Mesendoderm (in vitro differentiated cells): ENCODE data around the gene PROP1. TPM values are rescaled to one million over a fixed set of nuclear protein-coding genes. Genes with fewer than 3 reads are reported as not detected.
"Not testable (repeated sequence)": the region's sequence is repeated elsewhere in the genome, so short reads cannot be mapped to it uniquely, and the experiment has no call there.

Experiments used
- DNase-seq: peaks from one replicate; pipeline ENCODE4 v3.0.0; 2013
- H2AK5ac ChIP-seq: 2 replicates; pipeline ENCODE4 v1.6.1; 2013; ENCODE audit warnings: low read length, inconsistent platforms
- H2BK120ac ChIP-seq: 2 replicates; pipeline ENCODE4 v1.6.1; 2013; ENCODE audit warnings: low read depth, mild to moderate bottlenecking, low read length, moderate library complexity, mixed read lengths
- H2BK15ac ChIP-seq: replicated peaks from 2 replicates; pipeline ENCODE4 v1.6.1; 2013; ENCODE audit warnings: low read depth, mild to moderate bottlenecking, moderate library complexity
- H2BK5ac ChIP-seq: 2 replicates; pipeline ENCODE4 v1.6.1; 2013; ENCODE audit warnings: low read length, inconsistent platforms
- H3K18ac ChIP-seq: 2 replicates; pipeline ENCODE4 v1.6.1; 2013; ENCODE audit warnings: mild to moderate bottlenecking, low read length, mixed read lengths
- H3K23ac ChIP-seq: one replicate; pipeline ENCODE4 v1.6.1; 2013; ENCODE audit warnings: low read length
- H3K27ac ChIP-seq: 2 replicates; pipeline ENCODE4 v1.5.1; 2013; ENCODE audit warnings: low read depth, mild to moderate bottlenecking, inconsistent platforms, low read length, moderate library complexity
- H3K27me3 ChIP-seq: 2 replicates; pipeline ENCODE4 v1.6.1; 2013; ENCODE audit warnings: low read length, control low read depth, mild to moderate bottlenecking, inconsistent platforms; ENCODE audit not compliant: insufficient read depth, poor library complexity
- H3K36me3 ChIP-seq: 2 replicates; pipeline ENCODE4 v1.6.1; 2013; ENCODE audit warnings: low read length, inconsistent platforms; ENCODE audit not compliant: control insufficient read depth, insufficient read depth
- H3K4ac ChIP-seq: one replicate; pipeline ENCODE4 v1.6.1; 2013; ENCODE audit warnings: low read depth, mild to moderate bottlenecking, low read length, moderate library complexity
- H3K4me1 ChIP-seq: 2 replicates; pipeline ENCODE4 v1.6.1; 2013; ENCODE audit warnings: low read depth, low read length, inconsistent platforms; ENCODE audit not compliant: control insufficient read depth
- H3K4me2 ChIP-seq: 2 replicates; pipeline ENCODE4 v1.6.1; 2013; ENCODE audit warnings: low read length
- H3K4me3 ChIP-seq: 2 replicates; pipeline ENCODE4 v1.5.1; 2013; ENCODE audit warnings: mild to moderate bottlenecking, low read length
- H3K56ac ChIP-seq: one replicate; pipeline ENCODE4 v1.6.1; 2013; ENCODE audit warnings: low read length
- H3K79me1 ChIP-seq: 2 replicates; pipeline ENCODE4 v1.6.1; 2013; ENCODE audit warnings: low read length, inconsistent platforms
- H3K79me2 ChIP-seq: 2 replicates; pipeline ENCODE4 v1.6.1; 2013; ENCODE audit warnings: mild to moderate bottlenecking, low read length; ENCODE audit not compliant: control insufficient read depth, insufficient read depth
- H3K9ac ChIP-seq: 2 replicates; pipeline ENCODE4 v1.6.1; 2013; ENCODE audit warnings: low read length, inconsistent platforms
- H4K5ac ChIP-seq: one replicate; pipeline ENCODE4 v1.6.1; 2013; ENCODE audit warnings: low read length
- H4K8ac ChIP-seq: one replicate; pipeline ENCODE4 v1.6.1; 2013; ENCODE audit warnings: low read depth, mild to moderate bottlenecking, control low read depth, low read length, moderate library complexity
- WGBS: extraction: QIAGEN DNeasy Blood & Tissue Kit; methylation state at CpG from one replicate; pipeline ENCODE4 v1.1.7; 2013; ENCODE audit warnings: low lambda C conversion rate, missing lambda C conversion rate; ENCODE audit not compliant: insufficient coverage; ENCODE audit errors: extremely low coverage; 5-methylcytosine and 5-hydroxymethylcytosine counted together
- polyA plus RNA-seq, 2 experiments: library from polyadenylated mRNA; stranded (reverse); fragments of 200-250 nt; gene quantifications; one replicate each; pipeline ENCODE4 v1.2.3, GENCODE V29; 2013

Gene PROP1
- polyA plus RNA-seq (2013, experiment 1 of 2), result 0.04 TPM
- polyA plus RNA-seq (2013, experiment 2 of 2), result not detected

DNA sequence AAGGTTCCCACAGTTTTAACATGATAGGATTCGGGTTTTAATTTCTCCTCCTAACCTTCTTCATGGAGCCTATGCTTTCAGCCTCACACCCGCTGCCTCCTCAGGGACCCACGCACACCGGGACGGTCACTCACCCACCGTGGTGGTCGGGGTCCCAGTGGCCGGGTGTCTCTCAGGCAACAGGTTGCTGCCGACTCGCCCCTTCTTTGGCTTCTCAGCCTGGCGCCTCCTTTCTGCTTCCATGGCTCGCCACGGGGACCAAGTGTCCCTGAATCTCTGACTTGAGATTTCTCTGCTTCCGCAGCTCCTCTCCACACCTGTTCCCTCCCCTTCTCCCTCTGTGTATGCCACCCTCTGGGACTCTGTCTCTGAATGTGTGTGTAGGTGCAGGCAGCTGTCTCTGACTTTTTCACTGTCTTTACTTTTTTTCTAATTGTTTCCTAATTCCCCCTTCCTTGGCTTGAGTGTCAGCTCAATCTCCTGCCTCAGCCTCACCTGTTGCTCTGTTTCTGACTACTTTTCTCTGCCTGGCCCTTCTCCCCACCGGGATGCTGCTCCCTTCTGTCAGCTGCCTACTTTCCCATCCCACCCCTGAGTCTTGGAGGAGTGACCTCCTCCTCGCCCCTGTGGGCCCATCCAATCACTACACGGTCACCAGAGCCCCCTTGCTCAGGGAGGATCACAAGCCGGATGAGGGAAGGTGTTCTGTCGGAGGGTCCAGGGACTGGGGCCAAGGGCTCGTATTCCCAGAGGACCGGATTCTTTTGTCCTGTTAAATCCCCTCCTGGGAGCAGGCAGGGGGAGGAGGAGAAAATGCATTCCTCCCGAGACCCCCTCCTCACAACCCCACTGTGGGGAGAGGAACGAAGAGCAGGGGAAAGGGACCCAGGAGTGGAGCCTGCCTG is at the start of gene PROP1:
Gene PROP1, minus strand, starts transcription at position 552 of the 905 bp plus-strand sequence. Its CDS starts 309 bp downstream, at position 243.
- no peak within 1 kb of the TSS for H3K27ac ChIP-seq

DNA sequence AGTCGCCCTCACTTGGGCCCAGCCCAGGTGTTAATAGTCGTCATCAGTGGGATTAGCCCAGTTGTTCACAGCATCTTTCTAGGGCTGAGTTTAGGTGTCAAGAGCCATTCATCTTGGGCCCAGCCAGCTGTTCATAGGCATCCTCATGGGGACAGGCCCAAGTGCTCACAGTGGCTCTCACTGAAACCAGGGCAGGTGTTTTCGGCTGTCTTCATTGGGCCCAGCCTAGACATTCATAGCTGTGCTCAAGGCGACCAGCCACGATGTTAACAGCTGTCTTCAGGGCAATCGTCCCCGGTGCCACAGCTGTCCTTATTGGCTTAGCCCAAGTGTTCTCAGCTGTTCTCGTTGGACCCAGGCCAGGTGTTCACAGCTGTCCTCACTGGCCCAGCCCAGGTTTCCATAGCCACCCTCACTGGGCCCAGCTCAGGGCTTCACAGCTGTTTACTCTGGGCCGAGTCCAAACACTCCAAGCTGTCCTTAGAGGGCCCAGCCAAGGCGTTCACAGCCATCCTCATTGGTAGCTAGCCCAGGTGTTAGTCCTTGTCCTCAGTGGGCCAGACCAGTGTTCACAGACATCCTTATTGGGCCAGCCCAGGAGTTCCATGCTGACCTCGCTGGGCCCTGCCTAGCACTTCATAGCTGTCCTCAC is 23.5 kb upstream of the PROP1 start:
- not testable (repeated sequence) for H3K9ac ChIP-seq, H2BK15ac ChIP-seq, H2BK120ac ChIP-seq, H3K4ac ChIP-seq, H3K36me3 ChIP-seq, H4K8ac ChIP-seq, H3K27me3 ChIP-seq, H3K4me3 ChIP-seq, H3K27ac ChIP-seq, H3K56ac ChIP-seq, DNase-seq, H3K18ac ChIP-seq, H2AK5ac ChIP-seq, H3K4me1 ChIP-seq, H3K79me2 ChIP-seq, H3K23ac ChIP-seq, H4K5ac ChIP-seq, H2BK5ac ChIP-seq, H3K79me1 ChIP-seq, H3K4me2 ChIP-seq
- WGBS, result no CpG with 5 or more reads among the region's 11 CpGs

More for the DNA sequence above, at the start of gene PROP1:
- no peaks in the 10 kb centered on the region for H3K79me1 ChIP-seq
- no peak within 1 kb of the TSS for H4K8ac ChIP-seq
- no peak within 1 kb of the TSS for H3K4me2 ChIP-seq
- no peak within 1 kb of the TSS for H3K56ac ChIP-seq
- no peak within 1 kb of the TSS for H3K18ac ChIP-seq
- H3K23ac ChIP-seq, result no peak within 1 kb of the TSS
- no peak within 1 kb of the TSS for H3K4ac ChIP-seq
- H3K27me3 ChIP-seq, result no peaks in the 10 kb centered on the region
- H3K36me3 ChIP-seq, result no peaks in the 10 kb centered on the region
- no peaks in the 10 kb centered on the region for H3K79me2 ChIP-seq
- H3K4me1 ChIP-seq, result no peaks in the 10 kb centered on the region
- DNase-seq, result no peak
- no peak within 1 kb of the TSS for H2BK5ac ChIP-seq
- no peak within 1 kb of the TSS for H2AK5ac ChIP-seq
- WGBS, result no CpG with 5 or more reads among the region's 23 CpGs
- H4K5ac ChIP-seq, result no peak within 1 kb of the TSS
- H3K4me3 ChIP-seq, result no peak within 1 kb of the TSS
- H2BK120ac ChIP-seq, result no peak within 1 kb of the TSS
- no peak within 1 kb of the TSS for H3K9ac ChIP-seq
- H2BK15ac ChIP-seq, result no peak within 1 kb of the TSS

DNA sequence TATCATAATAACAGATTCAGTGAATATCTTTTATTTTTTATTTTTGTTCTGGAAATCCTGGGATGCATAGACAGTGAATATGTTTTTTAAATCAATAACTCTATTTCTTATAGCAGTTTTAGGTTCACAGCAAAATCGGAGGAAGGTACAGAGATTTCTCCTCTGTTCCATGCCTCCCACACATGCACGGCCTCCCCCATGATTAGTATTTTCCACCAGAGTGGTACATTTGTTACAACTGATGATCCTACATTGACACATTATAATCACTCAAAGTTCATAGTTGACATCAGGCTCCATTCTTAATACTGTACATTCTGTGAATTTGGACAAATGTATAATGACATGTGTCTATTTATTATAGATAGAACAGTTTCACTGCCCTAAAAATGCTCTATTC is 16.7 kb upstream of the PROP1 start:
- not testable (repeated sequence) for H3K36me3 ChIP-seq, H2BK120ac ChIP-seq, H4K8ac ChIP-seq, H3K27ac ChIP-seq, H3K4me1 ChIP-seq, H3K9ac ChIP-seq, DNase-seq, H2AK5ac ChIP-seq, H3K56ac ChIP-seq, H2BK5ac ChIP-seq, H3K79me1 ChIP-seq, H3K27me3 ChIP-seq, H4K5ac ChIP-seq, H3K4ac ChIP-seq, H3K23ac ChIP-seq, H3K18ac ChIP-seq, H3K4me2 ChIP-seq, H2BK15ac ChIP-seq, H3K79me2 ChIP-seq, H3K4me3 ChIP-seq
- WGBS, result no CpG with 5 or more reads among the region's 2 CpGs

DNA sequence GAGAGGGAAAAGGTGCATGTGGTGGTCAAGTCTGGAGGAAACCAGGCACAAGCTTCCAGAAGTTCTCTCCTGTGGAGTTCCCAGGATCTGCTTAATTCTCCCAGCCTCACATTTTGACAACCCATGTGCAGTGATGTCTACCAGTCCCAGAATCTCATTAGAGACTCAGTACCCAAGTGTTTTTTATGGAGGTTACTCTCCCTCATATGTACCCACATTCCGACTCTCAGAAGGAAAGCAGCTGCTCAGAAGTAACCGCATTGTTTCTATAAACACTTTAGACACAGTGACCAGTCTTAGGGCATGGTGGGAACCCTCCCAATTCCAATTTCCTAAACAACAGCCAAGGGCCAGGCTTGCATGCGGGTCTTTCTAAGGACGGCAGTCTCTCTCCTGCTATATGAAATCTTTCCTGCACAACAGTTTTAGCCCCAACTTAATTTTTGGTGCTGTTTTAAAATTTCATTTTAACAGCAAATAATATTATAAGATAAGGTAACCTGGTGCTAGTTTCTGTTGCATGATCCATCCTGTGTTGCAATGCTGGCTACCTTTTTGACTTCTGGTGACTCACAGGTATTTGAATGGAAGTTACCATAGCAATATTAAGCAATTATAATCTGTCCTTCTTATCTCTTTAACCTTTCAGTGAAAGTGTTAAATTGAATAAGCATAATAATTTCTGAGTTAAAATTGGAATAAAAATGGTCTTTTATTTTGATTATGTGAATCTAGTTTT is 15.9 kb upstream of the PROP1 start:
- H2BK5ac ChIP-seq, H3K4me3 ChIP-seq, H3K79me1 ChIP-seq, H3K27ac ChIP-seq, H3K9ac ChIP-seq, H3K36me3 ChIP-seq, H3K4ac ChIP-seq, H4K5ac ChIP-seq, H4K8ac ChIP-seq, H3K4me2 ChIP-seq, H3K56ac ChIP-seq, DNase-seq, H3K27me3 ChIP-seq, H3K23ac ChIP-seq, H2BK15ac ChIP-seq, H3K4me1 ChIP-seq, H2BK120ac ChIP-seq, H3K18ac ChIP-seq, H3K79me2 ChIP-seq, H2AK5ac ChIP-seq: not testable (repeated sequence)
- WGBS, result no CpG with 5 or more reads among the region's 4 CpGs

DNA sequence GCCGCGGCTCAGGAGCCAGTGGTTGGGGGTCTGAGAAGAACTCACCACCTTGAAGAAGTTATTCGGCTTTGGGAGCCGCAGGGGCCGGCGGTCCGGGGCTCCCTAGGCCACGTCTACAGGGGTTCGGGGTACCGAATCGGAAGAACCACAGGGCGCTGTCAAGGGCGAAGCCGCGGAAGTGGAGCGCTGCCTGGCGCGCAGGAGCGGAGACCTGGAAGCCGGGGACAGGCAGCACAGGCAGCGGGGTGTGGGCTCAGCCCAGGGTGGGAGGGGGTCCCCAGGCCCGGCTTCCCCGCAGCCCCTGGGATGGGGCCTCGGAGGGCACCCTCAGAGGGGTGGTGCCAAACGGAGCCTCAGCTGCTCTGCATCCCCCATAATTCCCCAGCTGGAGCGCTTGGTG is 11.2 kb upstream of the PROP1 start:
- not testable (repeated sequence) for H3K4me2 ChIP-seq, H3K4ac ChIP-seq, H3K79me1 ChIP-seq, H3K79me2 ChIP-seq, H3K27me3 ChIP-seq, H2BK120ac ChIP-seq, H2BK5ac ChIP-seq, H4K8ac ChIP-seq, H3K18ac ChIP-seq, DNase-seq, H3K36me3 ChIP-seq, H3K4me3 ChIP-seq, H2AK5ac ChIP-seq, H3K56ac ChIP-seq, H3K27ac ChIP-seq, H3K4me1 ChIP-seq, H3K9ac ChIP-seq, H3K23ac ChIP-seq, H2BK15ac ChIP-seq, H4K5ac ChIP-seq
- no CpG with 5 or more reads among the region's 26 CpGs for WGBS
